Fibroblast of pulmonary artery (primary cell): ENCODE data around the gene PEX19.
A peak's percentile ranks its signal among the peaks of the same experiment; 100 is the strongest.

Source experiments
- DNase-seq: peaks from one replicate; pipeline ENCODE4 v3.0.0-alpha.2; 2010; ENCODE audit warnings: low read depth
- H3K4me3 ChIP-seq: replicated peaks from 2 replicates; pipeline ENCODE4 v1.5.1; 2011; ENCODE audit warnings: low read depth, mild to moderate bottlenecking, control low read depth, low read length, moderate library complexity
- CTCF ChIP-seq: IDR thresholded peaks from 2 replicates; pipeline ENCODE4 v1.5.1; 2011; ENCODE audit warnings: mild to moderate bottlenecking, control low read depth, low read length, inconsistent platforms; ENCODE audit errors: missing control alignments

Gene PEX19

DNA sequence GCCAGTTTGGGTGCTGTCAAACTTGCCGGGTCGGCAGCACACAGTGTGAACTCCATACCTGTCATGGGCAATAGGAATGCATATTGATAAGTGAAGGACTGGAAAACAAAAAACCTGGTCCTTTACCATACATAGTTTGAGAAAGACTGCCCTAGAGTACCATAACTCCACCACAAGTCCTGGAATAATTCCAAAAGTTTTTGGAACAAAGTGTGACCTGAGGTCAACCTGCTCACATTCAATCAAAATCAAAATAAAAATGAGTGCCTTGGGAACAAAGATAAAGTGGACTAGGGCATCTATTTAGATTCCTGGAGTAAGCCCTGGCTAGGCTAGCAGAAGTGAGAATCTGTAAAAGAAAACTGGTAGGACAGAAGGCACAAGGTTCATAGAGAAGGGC lies 7.6 kb downstream of the PEX19 start:
- DNase-seq = no peak
- no peak overlapping the region for H3K4me3 ChIP-seq
- TF ChIP-seq CTCF = no peak

GRCh38 chr1:160271025-160271424 lies 13.9 kb downstream of the PEX19 start:
- no peak for TF ChIP-seq CTCF
- DNase-seq = no peak
- no peak overlapping the region for H3K4me3 ChIP-seq

- no peak for TF ChIP-seq CTCF
- H3K4me3 ChIP-seq = no peak overlapping the region
- no peak for DNase-seq
Measured at GRCh38 chr1:160267284-160267991, 17.5 kb downstream of the PEX19 start.

DNA sequence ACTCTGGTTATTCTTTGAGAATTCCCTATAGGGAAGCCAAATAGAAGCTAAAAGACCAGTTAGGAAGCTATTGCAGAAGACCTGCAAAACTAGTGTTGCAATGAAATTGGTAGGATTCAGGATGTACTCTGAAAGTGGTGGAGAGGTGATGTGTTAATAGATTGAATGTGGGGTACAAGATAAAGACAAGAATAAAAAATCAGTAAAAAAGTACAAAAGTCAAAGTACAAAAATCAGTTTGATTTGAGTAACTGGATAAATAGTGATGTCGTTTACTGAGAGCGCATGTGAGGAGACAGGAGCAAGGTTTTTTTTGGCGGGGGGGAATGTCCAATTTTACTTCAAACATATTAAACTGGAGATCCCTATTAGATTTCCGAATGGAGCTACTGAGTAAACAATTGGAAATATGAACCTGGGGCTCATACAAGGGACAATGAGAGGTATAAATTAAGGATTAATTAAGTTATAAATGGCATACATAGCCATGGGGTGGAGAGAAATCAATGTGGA lies 20.1 kb downstream of the PEX19 start:
- no peak for TF ChIP-seq CTCF
- H3K4me3 ChIP-seq = no peak overlapping the region
- no peak for DNase-seq

- peak; percentile 98 for DNase-seq
- peak within 1 kb of the TSS; percentile 97 for H3K4me3 ChIP-seq
- TF ChIP-seq CTCF = no peak
Measured at GRCh38 chr1:160261893-160262794, 22.8 kb downstream of the PEX19 start, which contains the start of gene DCAF8. Gene DCAF8, minus strand, starts transcription at chr1:160262549. Its CDS starts 18,541 bp downstream, at chr1:160244008.

DNA sequence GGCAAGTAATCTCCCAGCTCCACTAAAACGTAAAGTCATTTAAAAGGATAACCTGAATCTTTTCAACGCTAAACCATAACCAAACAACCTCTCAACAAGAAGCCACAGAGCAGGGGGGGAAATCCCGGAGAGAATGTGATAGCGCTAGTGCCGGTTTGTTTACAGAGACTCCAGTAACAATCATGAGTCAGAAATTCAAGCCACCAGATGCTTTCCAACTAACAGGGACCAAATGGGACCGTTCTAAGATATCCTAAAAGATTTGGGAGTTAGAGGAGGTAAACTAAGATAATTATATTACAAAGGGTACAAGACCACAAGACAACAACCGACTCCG lies 23.4 kb downstream of the PEX19 start:
- peak overlapping the region; percentile 97 for H3K4me3 ChIP-seq
- peak; percentile 74 for DNase-seq
- no peak for TF ChIP-seq CTCF
